ENCODE data around the gene TMEM62.

TMEM62 gene

DNA sequence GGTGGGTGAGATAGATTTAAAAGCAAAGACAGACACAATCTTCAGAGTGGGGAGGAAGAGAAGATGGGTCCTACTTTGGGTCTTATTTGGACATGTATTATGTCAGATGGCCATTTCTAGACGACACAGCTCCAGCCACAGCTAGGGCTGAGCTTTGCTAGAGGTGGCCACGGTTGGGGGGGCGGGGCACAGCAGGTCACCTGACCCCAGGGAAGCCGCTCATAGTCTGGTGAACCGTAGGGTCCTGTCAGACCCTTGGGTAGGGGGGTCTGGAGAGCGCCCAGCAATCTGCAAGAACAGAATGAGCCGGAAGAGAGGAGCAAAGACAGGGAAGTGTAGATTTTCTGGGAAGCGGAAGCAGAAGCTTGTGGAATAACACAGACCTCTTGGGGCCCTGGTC is 80.8 kb downstream of the TMEM62 start:
- Histone ChIP-seq H3K4me2 (ENCODE audit: low read depth, low read length, poor library complexity, severe bottlenecking) (no peak overlapping the region), H3K27me3 (ENCODE audit: insufficient read depth, low read length, poor library complexity, severe bottlenecking) (no peaks in the 10 kb centered on the region), H3K9me2 (replicated peaks; ENCODE audit: low read depth, low read length) (no peaks in the 10 kb centered on the region), H3K4me3 (ENCODE audit: low read length, poor library complexity, severe bottlenecking) (no peak overlapping the region), H4K20me1 (ENCODE audit: insufficient read depth, low read length, poor library complexity, severe bottlenecking) (no peaks in the 10 kb centered on the region), H3K9me3 (ENCODE audit: insufficient read depth, low read depth, low read length) (no peaks in the 10 kb centered on the region), H3K4me1 (ENCODE audit: insufficient read depth, low read length, poor library complexity, severe bottlenecking) (peaks cover 5% of the 10 kb centered on the region), H3K79me2 (ENCODE audit: insufficient read depth, low read length) (no peaks in the 10 kb centered on the region), H3K9ac (ENCODE audit: low read depth, low read length, poor library complexity, severe bottlenecking) (no peak overlapping the region), H2AFZ (ENCODE audit: low read length) (no peak overlapping the region), H3F3A (ENCODE audit: low read depth) (no peaks in the 10 kb centered on the region), H3K36me3 (ENCODE audit: insufficient read depth, low read length) (no peaks in the 10 kb centered on the region)
- no peak for TF ChIP-seq EZH2phosphoT487 (IDR thresholded peaks at IDR 0.05; ENCODE audit: borderline replicate concordance)
- TF ChIP-seq, protein P1, sequence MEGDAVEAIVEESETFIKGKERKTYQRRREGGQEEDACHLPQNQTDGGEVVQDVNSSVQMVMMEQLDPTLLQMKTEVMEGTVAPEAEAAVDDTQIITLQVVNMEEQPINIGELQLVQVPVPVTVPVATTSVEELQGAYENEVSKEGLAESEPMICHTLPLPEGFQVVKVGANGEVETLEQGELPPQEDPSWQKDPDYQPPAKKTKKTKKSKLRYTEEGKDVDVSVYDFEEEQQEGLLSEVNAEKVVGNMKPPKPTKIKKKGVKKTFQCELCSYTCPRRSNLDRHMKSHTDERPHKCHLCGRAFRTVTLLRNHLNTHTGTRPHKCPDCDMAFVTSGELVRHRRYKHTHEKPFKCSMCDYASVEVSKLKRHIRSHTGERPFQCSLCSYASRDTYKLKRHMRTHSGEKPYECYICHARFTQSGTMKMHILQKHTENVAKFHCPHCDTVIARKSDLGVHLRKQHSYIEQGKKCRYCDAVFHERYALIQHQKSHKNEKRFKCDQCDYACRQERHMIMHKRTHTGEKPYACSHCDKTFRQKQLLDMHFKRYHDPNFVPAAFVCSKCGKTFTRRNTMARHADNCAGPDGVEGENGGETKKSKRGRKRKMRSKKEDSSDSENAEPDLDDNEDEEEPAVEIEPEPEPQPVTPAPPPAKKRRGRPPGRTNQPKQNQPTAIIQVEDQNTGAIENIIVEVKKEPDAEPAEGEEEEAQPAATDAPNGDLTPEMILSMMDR (conservative IDR thresholded peaks at IDR 0.05; ENCODE audit: low read length): no peak

DNA sequence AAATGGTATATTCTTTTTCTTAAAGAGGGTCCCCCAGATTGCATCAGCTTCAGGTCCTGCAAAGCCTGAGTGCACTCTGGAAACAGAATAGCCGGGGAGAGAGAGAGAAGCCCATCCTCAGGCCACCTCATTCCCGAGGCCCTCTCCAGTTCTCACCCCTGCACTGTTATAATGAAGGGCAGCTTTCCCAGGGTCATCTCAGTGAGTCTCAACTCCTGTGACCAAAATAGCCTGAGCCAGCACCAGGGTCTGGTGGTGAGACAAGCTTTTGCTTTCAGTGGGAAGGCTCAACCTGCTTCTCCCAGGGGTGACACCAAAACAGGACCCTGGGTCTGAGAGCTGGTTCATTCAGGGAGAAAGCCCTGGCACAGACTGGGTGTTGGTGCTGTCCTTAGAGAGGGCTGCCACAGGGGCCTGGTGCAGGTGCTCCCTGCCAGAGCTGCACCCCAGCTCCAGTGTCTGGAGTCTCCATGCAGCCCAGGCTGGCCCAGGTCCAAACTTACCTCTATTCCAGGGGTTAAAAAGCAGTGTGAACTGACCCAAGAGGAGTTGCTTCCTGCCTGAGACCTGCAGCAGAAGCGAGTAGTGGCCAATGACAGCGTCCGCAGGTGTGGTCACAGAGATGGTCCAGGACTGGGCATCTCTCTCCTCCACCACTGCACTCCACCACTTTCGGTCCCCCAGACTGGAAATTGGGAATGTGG is 81.4 kb downstream of the TMEM62 start:
- no peak overlapping the region for H3K4me2 ChIP-seq (ENCODE audit: low read depth, low read length, poor library complexity, severe bottlenecking)
- no peaks in the 10 kb centered on the region for H4K20me1 ChIP-seq (ENCODE audit: insufficient read depth, low read length, poor library complexity, severe bottlenecking)
- H3K9me2 ChIP-seq (replicated peaks; ENCODE audit: low read depth, low read length): no peaks in the 10 kb centered on the region
- H2AFZ ChIP-seq (ENCODE audit: low read length): no peak overlapping the region
- no peaks in the 10 kb centered on the region for H3K36me3 ChIP-seq (ENCODE audit: insufficient read depth, low read length)
- H3K9me3 ChIP-seq (ENCODE audit: insufficient read depth, low read depth, low read length): no peaks in the 10 kb centered on the region
- H3K79me2 ChIP-seq (ENCODE audit: insufficient read depth, low read length): no peaks in the 10 kb centered on the region
- H3K27me3 ChIP-seq (ENCODE audit: insufficient read depth, low read length, poor library complexity, severe bottlenecking): no peaks in the 10 kb centered on the region
- H3F3A ChIP-seq (ENCODE audit: low read depth): no peaks in the 10 kb centered on the region
- no peak for TF ChIP-seq EZH2phosphoT487 (IDR thresholded peaks at IDR 0.05; ENCODE audit: borderline replicate concordance)
- TF ChIP-seq, protein P1 (conservative IDR thresholded peaks at IDR 0.05; ENCODE audit: low read length): no peak
- H3K4me1 ChIP-seq (ENCODE audit: insufficient read depth, low read length, poor library complexity, severe bottlenecking): peaks cover 5% of the 10 kb centered on the region
- H3K9ac ChIP-seq (ENCODE audit: low read depth, low read length, poor library complexity, severe bottlenecking): no peak overlapping the region
- no peak overlapping the region for H3K4me3 ChIP-seq (ENCODE audit: low read length, poor library complexity, severe bottlenecking)

DNA sequence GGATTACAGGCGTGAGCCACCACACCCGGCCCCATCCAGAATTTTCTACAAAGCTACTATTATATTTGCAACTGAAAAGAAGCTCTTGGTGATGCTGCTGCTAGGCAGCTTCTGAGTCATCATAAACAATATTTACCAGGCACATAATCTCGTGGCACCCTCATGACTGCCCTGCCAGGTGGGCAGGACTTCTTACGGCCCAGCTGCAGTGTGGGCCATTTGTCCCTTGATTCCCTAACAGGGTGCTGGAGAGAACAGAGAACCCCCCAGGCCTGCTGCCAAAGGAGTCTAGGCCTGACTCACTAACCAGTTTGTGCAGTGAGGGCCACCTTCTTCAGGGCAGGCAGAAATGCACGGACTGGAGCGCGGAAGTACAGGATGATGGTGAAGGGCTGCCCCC is 82.6 kb downstream of the TMEM62 start:
- Histone ChIP-seq H3K36me3 (ENCODE audit: insufficient read depth, low read length) (no peaks in the 10 kb centered on the region), H3K9ac (ENCODE audit: low read depth, low read length, poor library complexity, severe bottlenecking) (no peak overlapping the region), H3K4me3 (ENCODE audit: low read length, poor library complexity, severe bottlenecking) (no peak overlapping the region), H3K9me3 (ENCODE audit: insufficient read depth, low read depth, low read length) (no peaks in the 10 kb centered on the region), H4K20me1 (ENCODE audit: insufficient read depth, low read length, poor library complexity, severe bottlenecking) (no peaks in the 10 kb centered on the region), H3K79me2 (ENCODE audit: insufficient read depth, low read length) (no peaks in the 10 kb centered on the region), H3K9me2 (replicated peaks; ENCODE audit: low read depth, low read length) (no peaks in the 10 kb centered on the region), H3F3A (ENCODE audit: low read depth) (no peaks in the 10 kb centered on the region), H3K4me1 (ENCODE audit: insufficient read depth, low read length, poor library complexity, severe bottlenecking) (peaks cover 16% of the 10 kb centered on the region), H2AFZ (ENCODE audit: low read length) (no peak overlapping the region), H3K4me2 (ENCODE audit: low read depth, low read length, poor library complexity, severe bottlenecking) (no peak overlapping the region), H3K27me3 (ENCODE audit: insufficient read depth, low read length, poor library complexity, severe bottlenecking) (no peaks in the 10 kb centered on the region)
- TF ChIP-seq, protein P1 (conservative IDR thresholded peaks at IDR 0.05; ENCODE audit: low read length): no peak
- no peak for TF ChIP-seq EZH2phosphoT487 (IDR thresholded peaks at IDR 0.05; ENCODE audit: borderline replicate concordance)
